GM21529 (cell line): ENCODE measurements around the gene ARVCF.

ENCODE experiments used
- ATAC-seq: cut with Tn5 transposase; IDR thresholded peaks from one replicate; pipeline ENCODE4 v1.9.1; 2021; ENCODE audit not compliant: unreplicated experiment

Gene ARVCF

DNA sequence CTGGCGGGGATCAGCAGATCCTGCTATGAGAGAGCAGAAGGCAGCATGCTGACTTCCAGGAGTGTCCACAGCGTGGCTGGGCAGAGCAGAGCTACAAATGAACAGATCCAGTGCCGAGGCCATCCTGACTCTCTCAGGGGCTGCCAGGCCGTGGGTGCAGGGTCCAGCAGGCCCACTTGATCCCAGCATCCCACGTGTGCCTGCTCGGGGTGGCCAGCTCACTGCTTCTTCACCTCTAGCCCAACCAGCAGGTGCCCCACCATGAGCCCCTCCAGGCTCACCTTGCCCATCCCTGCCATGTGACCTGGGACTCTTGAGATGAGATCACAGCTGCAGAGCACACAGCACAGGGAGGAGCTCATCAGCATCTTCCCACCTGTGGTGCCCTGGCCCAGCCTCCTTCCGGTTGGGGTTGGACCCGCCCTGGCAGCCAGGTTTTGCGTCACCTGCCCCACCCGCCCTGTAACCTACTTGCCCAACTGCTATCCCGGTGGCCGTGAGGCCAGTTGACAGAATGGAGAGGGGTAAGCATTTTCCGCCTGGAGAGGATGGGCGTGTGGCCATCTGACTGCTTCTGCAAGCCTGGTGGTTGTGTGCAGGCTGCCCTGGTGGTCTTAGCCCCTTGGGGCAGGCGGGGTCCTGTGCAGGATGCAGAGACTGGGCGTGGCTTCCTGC, 15.2 kb upstream of the ARVCF start:
- ATAC-seq, result no peak

- no peak for ATAC-seq
Observed at GRCh38 chr22:20029550-20030225, 13.1 kb upstream of the ARVCF start.

- no peak for ATAC-seq
Observed at GRCh38 chr22:20028855-20029549, 12.4 kb upstream of the ARVCF start.

GRCh38 chr22:20027966-20028854, 11.6 kb upstream of the ARVCF start:
- no peak for ATAC-seq

GRCh38 chr22:20026996-20027601, 10.5 kb upstream of the ARVCF start:
- no peak for ATAC-seq

DNA sequence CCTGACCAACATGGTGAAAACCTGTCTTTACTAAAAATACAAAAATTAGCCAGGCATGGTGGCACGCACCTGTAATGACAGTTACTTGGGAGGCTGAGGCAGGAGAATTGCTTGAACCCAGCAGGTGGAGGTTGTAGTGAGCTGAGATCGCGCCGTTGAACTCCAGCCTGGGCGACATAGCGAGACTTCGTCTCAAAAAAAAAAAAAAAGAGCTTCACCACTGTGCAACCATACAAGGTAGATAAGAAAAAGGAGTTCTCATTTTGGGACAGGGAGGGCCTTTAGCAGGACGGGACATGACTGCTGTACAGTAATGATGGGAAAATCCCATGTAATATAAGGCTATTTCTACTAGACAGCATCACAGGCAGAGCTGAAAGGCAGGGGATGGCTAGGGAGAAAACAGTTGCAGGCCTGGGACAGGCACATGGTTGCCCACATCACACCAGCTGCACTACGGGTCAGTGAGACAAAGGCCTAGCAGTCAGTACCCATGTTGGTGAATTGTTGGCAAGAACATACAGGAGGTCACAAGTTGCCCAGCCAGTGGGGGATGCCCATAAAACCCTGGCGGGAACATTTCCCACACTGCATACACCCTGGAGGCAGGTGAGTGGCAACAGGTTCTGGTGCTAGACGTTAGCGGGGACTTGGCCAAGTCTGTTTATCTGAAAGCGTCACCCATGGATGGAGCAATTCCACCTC, 9.7 kb upstream of the ARVCF start:
- ATAC-seq, result no peak

- no peak for ATAC-seq
Observed at GRCh38 chr22:20025401-20026203, 9.0 kb upstream of the ARVCF start.

DNA sequence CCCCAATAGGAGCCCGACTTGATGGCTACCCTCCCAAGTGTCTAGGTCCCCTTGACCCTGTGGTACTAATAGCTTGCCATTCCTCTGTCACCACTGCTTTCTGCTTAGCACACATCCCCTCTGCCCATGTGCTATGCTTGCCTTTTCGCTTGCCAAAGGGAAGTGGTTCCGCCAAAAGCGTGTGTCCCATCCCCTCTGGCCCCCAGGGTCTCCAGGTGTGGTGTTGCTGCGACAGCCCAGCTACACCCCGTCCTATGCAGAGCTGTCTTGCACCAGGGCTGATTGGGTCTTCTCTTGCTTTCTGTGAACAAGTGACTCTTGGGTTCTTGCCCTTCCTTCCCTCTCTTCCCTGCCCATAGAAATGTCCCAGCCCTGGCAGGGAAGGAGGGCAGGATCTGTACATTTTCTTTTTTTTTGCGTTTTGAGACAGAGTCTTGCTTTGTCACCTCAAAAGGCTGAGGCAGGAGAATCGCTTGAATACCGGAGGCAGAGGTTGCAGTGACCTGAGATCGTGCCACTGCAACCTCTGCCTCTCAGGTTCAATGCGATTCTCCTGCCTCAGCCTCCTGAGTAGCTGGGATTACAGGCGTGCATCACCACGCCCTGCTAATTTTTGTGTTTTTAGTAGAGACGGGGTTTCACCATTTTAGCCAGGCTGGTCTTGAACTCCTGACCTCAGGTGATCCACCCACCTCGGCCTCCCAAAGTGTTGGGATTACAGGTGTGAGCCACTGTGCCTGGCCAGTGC, 8.2 kb upstream of the ARVCF start:
- ATAC-seq, result no peak

- no peak for ATAC-seq
Observed at GRCh38 chr22:20024225-20024624, 7.6 kb upstream of the ARVCF start.

DNA sequence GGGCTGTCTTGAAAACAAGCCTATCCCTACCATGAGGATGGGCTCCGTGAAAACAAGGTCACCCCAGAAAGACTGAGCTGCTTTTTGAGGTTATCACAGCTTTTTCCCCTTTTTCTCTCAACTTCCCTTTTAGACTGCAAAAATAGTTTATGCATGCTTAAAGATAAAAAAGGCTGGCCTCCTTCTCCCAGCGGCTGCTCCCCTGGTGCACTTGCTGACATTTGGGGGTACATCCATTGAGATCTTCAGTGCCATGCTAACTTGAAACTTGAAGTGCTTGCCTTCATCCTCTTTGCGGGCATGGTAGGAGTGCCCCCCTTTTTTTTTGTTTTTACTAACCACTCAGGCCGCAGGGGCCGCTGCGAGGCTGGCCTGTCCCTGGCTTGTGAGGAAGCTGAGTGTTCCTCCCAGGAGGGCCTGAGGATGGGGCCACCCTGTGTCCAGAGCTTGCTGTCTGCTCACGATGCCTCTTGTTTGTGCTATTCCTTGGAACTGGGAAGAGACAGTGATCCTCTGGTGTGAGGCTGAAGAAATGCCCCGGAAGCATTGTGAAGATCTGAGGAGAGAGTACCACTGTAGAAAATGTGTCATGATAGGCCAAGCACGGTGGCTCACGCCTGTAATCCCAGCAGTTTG, 6.5 kb upstream of the ARVCF start:
- no peak for ATAC-seq

GRCh38 chr22:20022231-20022977, 5.8 kb upstream of the ARVCF start:
- ATAC-seq, result no peak

- no peak for ATAC-seq
Observed at GRCh38 chr22:20021196-20022181, 4.9 kb upstream of the ARVCF start.

- peak; percentile 74 for ATAC-seq
Observed at GRCh38 chr22:20020533-20021195, 4.0 kb upstream of the ARVCF start, which contains the start of gene TANGO2. TSS of gene TANGO2 (plus strand) at chr22:20021110. CDS start at chr22:20036799, 15,689 bp downstream.

DNA sequence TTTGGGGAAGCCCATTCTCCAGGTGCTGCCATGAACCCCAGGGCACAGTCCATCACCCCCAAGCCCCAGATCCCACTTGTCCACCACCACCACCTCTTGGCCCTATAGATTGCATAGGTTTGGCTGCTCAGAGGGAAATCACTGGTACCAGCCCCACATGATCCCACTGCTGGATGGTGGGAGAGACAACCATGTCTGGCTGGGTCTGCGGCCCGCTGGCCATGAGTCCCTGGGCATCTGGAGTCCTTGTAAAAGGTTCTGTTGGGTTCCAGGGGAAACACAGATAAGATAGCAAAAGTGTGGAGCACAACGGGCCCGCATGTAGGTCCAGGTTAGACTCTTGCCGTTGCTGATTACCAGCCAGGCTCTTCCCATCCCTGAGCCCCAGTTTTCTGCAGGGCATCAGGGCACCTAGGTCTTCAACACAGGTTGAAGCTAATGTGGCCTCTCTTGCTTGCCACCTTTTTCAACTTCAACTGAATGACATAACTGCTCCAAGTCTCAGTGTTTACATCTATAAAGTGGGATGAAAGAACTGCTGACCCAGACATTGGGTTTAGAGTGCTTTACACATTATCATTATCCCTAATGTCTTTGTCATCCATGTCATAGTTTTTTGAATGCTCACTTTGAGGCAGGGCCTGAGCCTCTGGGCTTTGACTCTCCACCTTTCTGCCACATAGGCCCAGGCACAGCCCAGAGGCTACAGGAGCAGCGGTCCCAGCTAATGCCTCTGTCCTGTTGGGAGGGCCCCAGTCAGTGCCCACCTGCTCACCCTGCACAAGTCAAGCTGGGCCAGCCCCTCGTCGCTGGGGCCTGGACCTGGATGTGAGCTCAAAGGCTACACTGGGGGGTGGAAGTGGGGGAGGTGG, 3.3 kb upstream of the ARVCF start:
- no peak for ATAC-seq

DNA sequence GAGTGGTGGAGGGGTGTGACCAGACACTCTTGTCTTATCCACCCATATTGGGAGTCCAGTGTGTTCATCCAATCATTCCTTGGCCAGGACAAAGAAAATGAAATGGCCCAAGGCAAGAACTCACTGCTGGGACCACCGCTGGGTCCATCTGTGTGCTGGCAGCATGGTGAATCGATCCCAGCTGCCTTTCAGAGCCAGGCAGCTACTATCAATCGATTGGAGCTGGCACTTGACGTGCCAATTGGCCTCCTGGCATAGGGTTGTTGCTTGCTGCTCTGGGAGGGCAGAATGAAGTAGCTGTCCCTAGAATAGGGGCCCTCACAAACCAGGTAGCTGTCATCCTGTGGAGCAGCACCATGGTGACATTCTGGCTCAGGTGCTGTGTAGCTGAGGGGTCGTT, 1.4 kb upstream of the ARVCF start:
- no peak for ATAC-seq
